GM19351 (cell line): Measurements from ENCODE around the gene ANKRD11.
"Not testable (repeated sequence)": the region's sequence is repeated elsewhere in the genome, so short reads cannot be mapped to it uniquely, and the experiment has no call there.

Experiments
- ATAC-seq: cut with Tn5 transposase; IDR thresholded peaks from one replicate; pipeline ENCODE4 v1.9.1; 2021; ENCODE audit warnings: mild to moderate bottlenecking, moderate library complexity; ENCODE audit not compliant: unreplicated experiment

Gene ANKRD11

GRCh38 chr16:89306457-89307420 is 183.6 kb downstream of the ANKRD11 start:
- ATAC-seq = not testable (repeated sequence)

- ATAC-seq = no peak
Observed at GRCh38 chr16:89304941-89305705, 185.2 kb downstream of the ANKRD11 start.

GRCh38 chr16:89304181-89304851 is 186.0 kb downstream of the ANKRD11 start:
- no peak for ATAC-seq

- no peak for ATAC-seq
Observed at GRCh38 chr16:89303617-89304016, 186.7 kb downstream of the ANKRD11 start.

GRCh38 chr16:89300976-89301360 is 189.4 kb downstream of the ANKRD11 start:
- no peak for ATAC-seq

- ATAC-seq = no peak
Observed at GRCh38 chr16:89300311-89300975, 189.9 kb downstream of the ANKRD11 start.

- ATAC-seq = not testable (repeated sequence)
Observed at GRCh38 chr16:89299357-89300111, 190.8 kb downstream of the ANKRD11 start.

GRCh38 chr16:89298623-89299225 is 191.6 kb downstream of the ANKRD11 start:
- no peak for ATAC-seq

- no peak for ATAC-seq
Observed at GRCh38 chr16:89297910-89298545, 192.3 kb downstream of the ANKRD11 start.

GRCh38 chr16:89297156-89297874 is 193.0 kb downstream of the ANKRD11 start:
- no peak for ATAC-seq

GRCh38 chr16:89295915-89296314 is 194.4 kb downstream of the ANKRD11 start:
- no peak for ATAC-seq

- ATAC-seq = no peak
Observed at GRCh38 chr16:89295071-89295900, 195.1 kb downstream of the ANKRD11 start.

- no peak for ATAC-seq
Observed at GRCh38 chr16:89294486-89294885, 195.9 kb downstream of the ANKRD11 start.

- no peak for ATAC-seq
Observed at GRCh38 chr16:89293276-89294143, 196.9 kb downstream of the ANKRD11 start.

GRCh38 chr16:89292443-89293078 is 197.8 kb downstream of the ANKRD11 start:
- no peak for ATAC-seq

GRCh38 chr16:89291776-89292175 is 198.6 kb downstream of the ANKRD11 start:
- ATAC-seq = no peak
